Gastrocnemius medialis (tissue), 4 donors: ENCODE data around the gene DNAJC30.

ENCODE experiments used
- CTCF ChIP-seq, 5 experiments: fragments of 450-650 bp in 3 of 5; fragments of 200-600 bp in 2 of 5; sonication (generic) in 2 of 5; IDR thresholded peaks in 4 of 5; conservative IDR thresholded peaks in 1 of 5; 1 replicate in 4 of 5; 2 replicates in 1 of 5; pipeline ENCODE4 v1.5.1; 2016 to 2019; ENCODE audit warnings: antibody characterized with exemption in 5 of 5, mild to moderate bottlenecking in 3 of 5, moderate library complexity in 3 of 5
- POLR2A ChIP-seq, 2 donors: fragments of 450-650 bp; IDR thresholded peaks; one replicate each; pipeline ENCODE4 v1.6.1; 2017; ENCODE audit warnings: antibody characterized with exemption in 2 of 2, mild to moderate bottlenecking in 2 of 2, moderate library complexity in 2 of 2

- TF ChIP-seq CTCF (IDR thresholded peaks at IDR 0.05 in 4 of 5, conservative IDR thresholded peaks at IDR 0.05 in 1 of 5) (no peak), POLR2A (IDR thresholded peaks at IDR 0.05) (no peak)
Observed at GRCh38 chr7:73674468-73675124, 8.7 kb downstream of the DNAJC30 start.
